HepG2 (cell line): ENCODE data around the gene S100A10. TPM values are rescaled to one million over a fixed set of nuclear protein-coding genes. Genes with fewer than 3 reads are reported as not detected.
A peak's percentile ranks its signal among the peaks of the same experiment; 100 is the strongest.

Source experiments
- ATF7 ChIP-seq, 2 experiments: fragments of 450-650 bp in 1 of 2; sonication (generic) in 1 of 2; formaldehyde crosslinking in 1 of 2; IDR thresholded peaks; 2 replicates each; pipeline versions ENCODE4 v1.4.0 to v1.6.1; 2016 to 2020; ENCODE audit warnings: antibody characterized with exemption in 1 of 2, mild to moderate bottlenecking in 1 of 2, missing genetic modification reagents in 1 of 2
- CBX2 ChIP-seq, 2 experiments: fragments of 200-600 bp in 1 of 2; sonication (generic); formaldehyde crosslinking in 1 of 2; IDR thresholded peaks; 2 replicates each; pipeline versions ENCODE4 v1.7.0 to v1.8.1; 2018 to 2022; ENCODE audit warnings: low read depth in 2 of 2, low read length in 1 of 2, mild to moderate bottlenecking in 1 of 2, missing genetic modification reagents in 1 of 2
- E2F1 ChIP-seq: sonication (generic); formaldehyde crosslinking; IDR thresholded peaks from 2 replicates; pipeline ENCODE4 v1.5.0; 2020; ENCODE audit warnings: missing genetic modification reagents
- EEA1 ChIP-seq: sonication (generic); formaldehyde crosslinking; IDR thresholded peaks from 2 replicates; pipeline ENCODE4 v1.5.1; 2020; ENCODE audit warnings: mild to moderate bottlenecking, missing genetic modification reagents, borderline replicate concordance
- FOXC1 ChIP-seq: sonication (generic); formaldehyde crosslinking; IDR thresholded peaks from 2 replicates; pipeline ENCODE4 v1.8.0; 2022; ENCODE audit warnings: mild to moderate bottlenecking, missing genetic modification reagents, borderline replicate concordance
- GABPA ChIP-seq, 2 experiments: IDR thresholded peaks; 2 replicates each; pipeline ENCODE4 v1.6.1; 2011 to 2016; ENCODE audit warnings: low read depth in 2 of 2, low read length in 1 of 2, missing biosample characterization in 1 of 2, missing genetic modification characterization in 1 of 2
- KLF9 ChIP-seq: IDR thresholded peaks from 2 replicates; pipeline ENCODE4 v1.6.1; 2016; ENCODE audit warnings: low read depth
- MAX ChIP-seq: IDR thresholded peaks from 2 replicates; pipeline ENCODE4 v1.6.1; 2012; ENCODE audit warnings: inconsistent platforms
- SALL2 ChIP-seq: sonication (generic); formaldehyde crosslinking; IDR thresholded peaks from 2 replicates; pipeline ENCODE4 v1.8.1; 2023; ENCODE audit warnings: mild to moderate bottlenecking, missing genetic modification reagents, inconsistent platforms
- SP2 ChIP-seq: sonication (generic); formaldehyde crosslinking; IDR thresholded peaks from 2 replicates; pipeline ENCODE4 v1.5.1; 2020; ENCODE audit warnings: mild to moderate bottlenecking, missing genetic modification reagents
- SSRP1 ChIP-seq: IDR thresholded peaks from 2 replicates; pipeline ENCODE4 v1.6.1; 2016; ENCODE audit warnings: control low read depth
- TAF1 ChIP-seq: sonication (generic); formaldehyde crosslinking; IDR thresholded peaks from 2 replicates; pipeline ENCODE4 v1.4.0; 2020; ENCODE audit warnings: missing genetic modification reagents
- TEF ChIP-seq: sonication (generic); formaldehyde crosslinking; IDR thresholded peaks from 2 replicates; pipeline ENCODE4 v1.5.0; 2020; ENCODE audit warnings: missing genetic modification reagents
- THAP11 ChIP-seq: IDR thresholded peaks from 2 replicates; pipeline ENCODE4 v1.6.1; 2016; ENCODE audit warnings: missing biosample characterization, missing genetic modification reagents
- ZBTB37 ChIP-seq: sonication (generic); formaldehyde crosslinking; IDR thresholded peaks from 2 replicates; pipeline ENCODE4 v1.4.0; 2020; ENCODE audit warnings: mild to moderate bottlenecking, missing genetic modification reagents
- ZBTB49 ChIP-seq: sonication (generic); formaldehyde crosslinking; IDR thresholded peaks from 2 replicates; pipeline ENCODE4 v1.4.0; 2020; ENCODE audit warnings: missing genetic modification reagents, borderline replicate concordance
- ZFAT ChIP-seq: sonication (generic); formaldehyde crosslinking; conservative IDR thresholded peaks from 2 replicates; pipeline ENCODE4 v1.8.1; 2023; ENCODE audit warnings: missing genetic modification reagents, inconsistent platforms
- ZNF263 ChIP-seq: sonication (generic); formaldehyde crosslinking; IDR thresholded peaks from 2 replicates; pipeline ENCODE4 v1.4.0; 2020; ENCODE audit warnings: missing genetic modification reagents
- ZNF432 ChIP-seq: sonication (generic); formaldehyde crosslinking; IDR thresholded peaks from 2 replicates; pipeline ENCODE4 v1.5.0; 2020; ENCODE audit warnings: missing genetic modification reagents, mild to moderate bottlenecking, borderline replicate concordance
- ZNF580 ChIP-seq: IDR thresholded peaks from 2 replicates; pipeline ENCODE4 v1.6.1; 2016; ENCODE audit warnings: low read depth, borderline replicate concordance
- ZNF605 ChIP-seq: sonication (generic); formaldehyde crosslinking; IDR thresholded peaks from 2 replicates; pipeline ENCODE4 v1.8.0; 2022; ENCODE audit warnings: mild to moderate bottlenecking, missing genetic modification reagents
- ZNF768 ChIP-seq: sonication (generic); formaldehyde crosslinking; IDR thresholded peaks from 2 replicates; pipeline ENCODE4 v1.4.0; 2020; ENCODE audit warnings: missing genetic modification reagents
- ZNF850 ChIP-seq: sonication (generic); formaldehyde crosslinking; conservative IDR thresholded peaks from 2 replicates; pipeline ENCODE4 v1.9.0; 2021; ENCODE audit warnings: mild to moderate bottlenecking, missing genetic modification reagents
- polyA plus RNA-seq, 8 experiments: library from polyadenylated mRNA; depleted of rRNA in 3 of 8; stranded (reverse) in 7 of 8; unstranded in 1 of 8; fragments of >200 nt; fragmentation: Illumina TruSeq in 4 of 8; extraction: Trizol in 4 of 8; gene quantifications; 2 replicates each; pipeline versions ENCODE4 v1.2.1 to v1.2.3, GENCODE V29; 2011 to 2016; ENCODE audit warnings: low read depth in 4 of 8, missing spikeins in 1 of 8, mixed read lengths in 1 of 8; ENCODE audit not compliant: insufficient read depth in 1 of 8
- total RNA-seq, 5 experiments: library from RNA; depleted of rRNA; stranded (reverse); fragments of >200 nt; fragmentation: Illumina TruSeq; extraction: Trizol; gene quantifications; 2 replicates each; pipeline ENCODE4 v1.2.3, GENCODE V29; 2016; ENCODE audit warnings: low read depth in 1 of 5

The S100A10 gene
- total and polyA plus RNA-seq, 2 of the 13 experiments (the other 11 are each of a cell fraction or from before 2014, with no cell fraction given), result 16.8 to 28.7 TPM

GRCh38 chr1:151993084-151993733 lies 450 bp downstream of the S100A10 start (continued):
- TF ChIP-seq ZNF850 (CRISPR knock-in tag) (no peak), MAX (peak; percentile 15; the same call in 1 of the 2 replicates), ZBTB37 (CRISPR knock-in tag) (no peak), TEF (no peak), EEA1 (CRISPR knock-in tag) (peak; percentile 50; the same call in 1 of the 2 replicates), ZNF580 (CRISPR knock-in tag) (no peak), ZNF263 (CRISPR knock-in tag) (no peak; the same call in 1 of the 2 replicates), E2F1 (CRISPR knock-in tag) (0 out of 2 replicates have a peak, but pooled peaks have one; percentile 30), THAP11 (CRISPR knock-in tag) (0 out of 2 replicates have a peak, but pooled peaks have one; percentile 14), GABPA (IDR thresholded peaks at IDR 0.05; ENCODE audit: low read depth, low read length) (no peak), GABPA (CRISPR knock-in tag; IDR thresholded peaks at IDR 0.05; ENCODE audit: low read depth) (no peak), ATF7 (IDR thresholded peaks at IDR 0.05) (no peak), ATF7 (CRISPR knock-in tag; IDR thresholded peaks at IDR 0.05) (no peak), CBX2 (IDR thresholded peaks at IDR 0.05; ENCODE audit: low read depth, low read length) (no peak), CBX2 (CRISPR knock-in tag; IDR thresholded peaks at IDR 0.05; ENCODE audit: low read depth) (no peak), SALL2 (CRISPR knock-in tag) (0 out of 2 replicates have a peak, but pooled peaks have one; percentile 4), FOXC1 (peak; percentile 37; the same call in 1 of the 2 replicates), ZBTB49 (CRISPR knock-in tag) (no peak), ZNF605 (CRISPR knock-in tag) (no peak), ZFAT (CRISPR knock-in tag) (0 out of 2 replicates have a peak, but pooled peaks have one; percentile 55), ZNF432 (CRISPR knock-in tag) (no peak), TAF1 (peak; percentile 10), KLF9 (CRISPR knock-in tag) (no peak), SSRP1 (0 out of 2 replicates have a peak, but pooled peaks have one; percentile 42), ZNF768 (CRISPR knock-in tag) (peak; percentile 24; the same call in 1 of the 2 replicates), SP2 (CRISPR knock-in tag) (no peak)
